GM12878 (cell line): ENCODE data around the gene ZBED4.

Experiments used
- BMI1 ChIP-seq: fragments of 450-650 bp; IDR thresholded peaks from 2 replicates; pipeline ENCODE4 v1.6.1; 2016; ENCODE audit warnings: mild to moderate bottlenecking, moderate library complexity, borderline replicate concordance
- CBX3 ChIP-seq: fragments of 200-600 bp; sonication (generic); IDR thresholded peaks from 2 replicates; pipeline ENCODE4 v1.6.1; 2016; ENCODE audit warnings: low read depth, borderline replicate concordance
- CTCF ChIP-seq, 3 experiments: IDR thresholded peaks in 2 of 3; conservative IDR thresholded peaks in 1 of 3; 2 replicates each; pipeline ENCODE4 v1.5.1; 2011; ENCODE audit warnings: low read depth in 3 of 3, low read length in 3 of 3, mild to moderate bottlenecking in 3 of 3, control low read depth in 2 of 3, moderate library complexity in 2 of 3, inconsistent platforms in 1 of 3, mixed read lengths in 1 of 3; ENCODE audit not compliant: control insufficient read depth in 2 of 3, insufficient read depth in 1 of 3; ENCODE audit errors: extremely low read depth in 1 of 3
- EZH2 ChIP-seq: IDR thresholded peaks from 2 replicates; pipeline ENCODE4 v1.6.1; 2012; ENCODE audit warnings: low read depth, mild to moderate bottlenecking, control low read depth, inconsistent platforms, low read length, borderline replicate concordance; ENCODE audit not compliant: control insufficient read depth
- PBX3 ChIP-seq: IDR thresholded peaks from 2 replicates; pipeline ENCODE4 v1.6.1; 2011; ENCODE audit warnings: mild to moderate bottlenecking, low read depth, low read length, moderate library complexity; ENCODE audit not compliant: insufficient replicate concordance
- POLR2A ChIP-seq: IDR thresholded peaks from 2 replicates; pipeline ENCODE4 v1.6.1; 2011; ENCODE audit warnings: low read depth, mild to moderate bottlenecking, low read length

GRCh38 chr22:49825944-49826602 lies 27.6 kb upstream of the ZBED4 start:
- no peak for TF ChIP-seq CTCF (IDR thresholded peaks at IDR 0.05 in 2 of 3, conservative IDR thresholded peaks at IDR 0.05 in 1 of 3; ENCODE audit: control insufficient read depth in 2 of 3, extremely low read depth in 1 of 3, insufficient read depth in 1 of 3, low read depth in 3 of 3, low read length in 3 of 3)
- TF ChIP-seq BMI1: no peak
- no peak for TF ChIP-seq POLR2A
- TF ChIP-seq PBX3: no peak
- TF ChIP-seq CBX3: no peak
- no peak for TF ChIP-seq EZH2
